H1 (cell line): ENCODE data around the gene MAPT. TPM values are rescaled to one million over a fixed set of nuclear protein-coding genes. Genes with fewer than 3 reads are reported as not detected.

Experiments used
- CTCF ChIA-PET: fragments of 300-600 bp; sonication (Branson Sonifier 250); formaldehyde crosslinking; loops from one replicate; lab custom pipeline; 2021; ENCODE audit not compliant: partially characterized antibody; lab: Charles Lee
- POLR2A ChIA-PET: fragments of 300-600 bp; sonication (Branson Sonifier 250); formaldehyde crosslinking; loops from one replicate; lab custom pipeline; 2021; ENCODE audit warnings: inconsistent platforms; ENCODE audit not compliant: partially characterized antibody; lab: Charles Lee
- DNase-seq, 2 experiments: peaks; one replicate each; pipeline versions ENCODE4 v3.0.0 to v3.0.0-alpha.2; 2010 to 2022; ENCODE audit warnings: low spot score in 2 of 2, low read depth in 1 of 2, mixed read lengths in 1 of 2
- FAIRE-seq: peaks from 2 replicates; lab custom pipeline; 2011; peaks lifted over from hg19 to GRCh38; lab: Jason Lieb, UNC
- H2AFZ ChIP-seq: 2 replicates; pipeline ENCODE4 v1.8.1; 2012; ENCODE audit warnings: low read length, inconsistent platforms
- H2AK5ac ChIP-seq: 2 replicates; pipeline ENCODE4 v1.6.1; 2013; ENCODE audit warnings: low read depth, low read length
- H2BK120ac ChIP-seq: replicated peaks from 2 replicates; pipeline ENCODE3; 2013; ENCODE audit warnings: low read depth, low read length, inconsistent platforms
- H2BK12ac ChIP-seq: 2 replicates; pipeline ENCODE4 v1.6.1; 2013; ENCODE audit warnings: low read depth, low read length
- H2BK15ac ChIP-seq: 2 replicates; pipeline ENCODE4 v1.6.1; 2013; ENCODE audit warnings: low read length
- H2BK20ac ChIP-seq: 2 replicates; pipeline ENCODE4 v1.6.1; 2013; ENCODE audit warnings: low read length
- H2BK5ac ChIP-seq: 2 replicates; pipeline ENCODE4 v1.6.1; 2013; ENCODE audit warnings: low read depth, low read length
- H3K14ac ChIP-seq: 2 replicates; pipeline ENCODE4 v1.6.1; 2013; ENCODE audit warnings: inconsistent platforms; ENCODE audit not compliant: insufficient read length
- H3K18ac ChIP-seq: 2 replicates; pipeline ENCODE4 v1.6.1; 2013; ENCODE audit warnings: low read length; ENCODE audit errors: extremely low read depth
- H3K23ac ChIP-seq: 2 replicates; pipeline ENCODE4 v1.6.1; 2013; ENCODE audit warnings: inconsistent platforms; ENCODE audit not compliant: insufficient read length
- H3K23me2 ChIP-seq: 2 replicates; pipeline ENCODE4 v1.6.1; 2013; ENCODE audit warnings: low read depth, low read length
- H3K27ac ChIP-seq: 2 replicates; pipeline ENCODE4 v1.6.1; 2011; ENCODE audit warnings: low read depth, low read length, inconsistent platforms
- H3K27me3 ChIP-seq, 4 experiments: replicated peaks in 1 of 4; 1 replicate in 1 of 4; 2 replicates in 3 of 4; pipeline versions ENCODE4 v1.6.1 to v1.8.1; 2011 to 2013; ENCODE audit warnings: low read length in 3 of 4, mild to moderate bottlenecking in 3 of 4, inconsistent platforms in 2 of 4, mixed read lengths in 2 of 4, moderate library complexity in 1 of 4; ENCODE audit not compliant: control insufficient read depth in 3 of 4, insufficient read depth in 3 of 4; ENCODE audit errors: extremely low read depth in 1 of 4
- H3K36me3 ChIP-seq, 4 experiments: 2 replicates each; pipeline versions ENCODE4 v1.6.1 to v1.8.1; 2011 to 2013; ENCODE audit warnings: mild to moderate bottlenecking in 4 of 4, low read length in 3 of 4, moderate library complexity in 2 of 4, control low read depth in 1 of 4, inconsistent platforms in 1 of 4; ENCODE audit not compliant: insufficient read depth in 4 of 4, control insufficient read depth in 2 of 4
- H3K4ac ChIP-seq: replicated peaks from 2 replicates; pipeline ENCODE3; 2013; ENCODE audit warnings: low read length, low read depth, mixed read lengths, inconsistent platforms; ENCODE audit not compliant: insufficient read length
- H3K4me1 ChIP-seq, 4 experiments: replicated peaks in 1 of 4; 1 replicate in 1 of 4; 2 replicates in 3 of 4; pipeline versions ENCODE4 v1.6.1 to v1.8.1; 2011 to 2013; ENCODE audit warnings: low read length in 3 of 4, inconsistent platforms in 2 of 4, mixed read lengths in 1 of 4; ENCODE audit not compliant: insufficient read depth in 4 of 4, control insufficient read depth in 3 of 4
- H3K4me2 ChIP-seq, 2 experiments: 2 replicates each; pipeline versions ENCODE4 v1.6.1 to v1.8.1; 2011 to 2013; ENCODE audit warnings: low read depth in 2 of 2, low read length in 2 of 2, control low read depth in 1 of 2, inconsistent platforms in 1 of 2, mild to moderate bottlenecking in 1 of 2; ENCODE audit not compliant: insufficient read depth in 1 of 2
- H3K4me3 ChIP-seq, 4 experiments: fragments of 200-600, 300-600 bp in 1 of 4; sonication (generic), shearing (Covaris generic), sonication (Bioruptor Twin) in 1 of 4; 2 replicates each; pipeline versions ENCODE4 v1.5.1 to v1.8.1; 2011 to 2016; ENCODE audit warnings: low read length in 4 of 4, low read depth in 3 of 4, control low read depth in 2 of 4, inconsistent platforms in 2 of 4, mild to moderate bottlenecking in 2 of 4, mixed read lengths in 1 of 4, moderate library complexity in 1 of 4; ENCODE audit not compliant: insufficient read depth in 2 of 4; ENCODE audit errors: extremely low read depth in 1 of 4
- H3K56ac ChIP-seq: replicated peaks from 2 replicates; pipeline ENCODE3; 2013; ENCODE audit warnings: low read depth, mild to moderate bottlenecking, mixed read lengths, low read length, inconsistent platforms; ENCODE audit not compliant: insufficient read length
- H3K79me1 ChIP-seq: 2 replicates; pipeline ENCODE4 v1.6.1; 2013; ENCODE audit warnings: low read depth, low read length, control low read depth
- H3K79me2 ChIP-seq, 2 experiments: 2 replicates each; pipeline versions ENCODE4 v1.6.1 to v1.8.1; 2012 to 2013; ENCODE audit warnings: low read length in 2 of 2, mild to moderate bottlenecking in 2 of 2, inconsistent platforms in 1 of 2; ENCODE audit not compliant: insufficient read depth in 2 of 2, control insufficient read depth in 1 of 2
- H3K9ac ChIP-seq, 4 experiments: replicated peaks in 1 of 4; 1 replicate in 1 of 4; 2 replicates in 3 of 4; pipeline versions ENCODE4 v1.6.1 to v1.8.1; 2011 to 2013; ENCODE audit warnings: low read depth in 3 of 4, low read length in 3 of 4, control low read depth in 2 of 4, mild to moderate bottlenecking in 2 of 4, moderate library complexity in 2 of 4, inconsistent platforms in 1 of 4; ENCODE audit errors: extremely low read depth in 1 of 4
- H3K9me3 ChIP-seq, 2 experiments: 2 replicates each; pipeline versions ENCODE4 v1.6.1 to v1.8.1; 2012 to 2013; ENCODE audit warnings: mild to moderate bottlenecking in 2 of 2, moderate library complexity in 2 of 2, control low read depth in 1 of 2, inconsistent platforms in 1 of 2, low read depth in 1 of 2, low read length in 1 of 2, mixed read lengths in 1 of 2; ENCODE audit not compliant: insufficient read depth in 2 of 2
- H4K20me1 ChIP-seq, 2 experiments: replicated peaks in 1 of 2; 2 replicates each; pipeline versions ENCODE3 to v1.8.1; 2011 to 2013; ENCODE audit warnings: inconsistent platforms in 2 of 2, low read length in 2 of 2, mild to moderate bottlenecking in 1 of 2; ENCODE audit not compliant: insufficient read depth in 2 of 2, control insufficient read depth in 1 of 2
- H4K5ac ChIP-seq: 2 replicates; pipeline ENCODE4 v1.6.1; 2013; ENCODE audit warnings: low read length, low read depth, mixed read lengths, inconsistent platforms; ENCODE audit not compliant: insufficient read length
- H4K8ac ChIP-seq: 2 replicates; pipeline ENCODE4 v1.8.0; 2013; ENCODE audit warnings: mild to moderate bottlenecking, moderate library complexity, low read length, inconsistent platforms; ENCODE audit not compliant: insufficient read depth; ENCODE audit errors: extremely low read depth
- H4K91ac ChIP-seq: replicated peaks from 2 replicates; pipeline ENCODE3; 2013; ENCODE audit warnings: low read length, mixed read lengths, inconsistent platforms; ENCODE audit not compliant: insufficient read length
- EZH2 ChIP-seq: fragments of 200-600 bp; sonication (generic); IDR thresholded peaks from 2 replicates; pipeline ENCODE4 v1.7.1; 2012; ENCODE audit warnings: low read depth, mild to moderate bottlenecking, moderate library complexity, low read length, inconsistent platforms; ENCODE audit not compliant: severe bottlenecking
- GABPA ChIP-seq: IDR thresholded peaks from 2 replicates; pipeline ENCODE4 v1.6.1; 2011; ENCODE audit warnings: mild to moderate bottlenecking, low read length, moderate library complexity, borderline replicate concordance; ENCODE audit not compliant: insufficient read depth
- NANOG ChIP-seq: IDR thresholded peaks from 2 replicates; pipeline ENCODE4 v1.6.1; 2011; ENCODE audit warnings: low read length, low read depth, mild to moderate bottlenecking, inconsistent platforms; ENCODE audit not compliant: insufficient read depth, poor library complexity, severe bottlenecking
- NRF1 ChIP-seq: IDR thresholded peaks from 2 replicates; pipeline ENCODE4 v1.6.1; 2011; ENCODE audit warnings: mild to moderate bottlenecking, low read depth, low read length, improper control_type of control experiment
- POLR2A ChIP-seq, 2 experiments: IDR thresholded peaks; 1 replicate in 1 of 2; 2 replicates in 1 of 2; pipeline ENCODE4 v1.6.1; 2011; ENCODE audit warnings: low read depth in 2 of 2, low read length in 2 of 2, mild to moderate bottlenecking in 2 of 2; ENCODE audit errors: control extremely low read depth in 1 of 2
- SIRT6 ChIP-seq: IDR thresholded peaks from one replicate; pipeline ENCODE4 v1.7.1; 2012; ENCODE audit warnings: low read length, inconsistent platforms
- SP4 ChIP-seq: IDR thresholded peaks from 2 replicates; pipeline ENCODE4 v1.6.1; 2012; ENCODE audit warnings: low read length, inconsistent platforms
- SRF ChIP-seq: IDR thresholded peaks from 2 replicates; pipeline ENCODE4 v1.6.1; 2011; ENCODE audit warnings: mild to moderate bottlenecking, low read depth, low read length, moderate library complexity
- WGBS, 2 experiments: shearing (Covaris generic) in 1 of 2; methylation state at CpG; one replicate each; pipeline versions ENCODE4 v1.1.6 to v1.1.7; 2013 to 2015; ENCODE audit warnings: low lambda C conversion rate in 2 of 2, mixed read lengths in 2 of 2, inconsistent platforms in 1 of 2, low coverage in 1 of 2, missing lambda C conversion rate in 1 of 2; ENCODE audit not compliant: insufficient replicate concordance in 2 of 2, insufficient coverage in 1 of 2, insufficient read length in 1 of 2; ENCODE audit errors: extremely low coverage in 1 of 2, missing lambda C conversion rate in 1 of 2; 5-methylcytosine and 5-hydroxymethylcytosine counted together
- polyA plus RNA-seq, 7 experiments: library from polyadenylated mRNA; depleted of rRNA in 3 of 7; stranded (reverse) in 5 of 7; unstranded in 2 of 7; fragments of >200 nt in 5 of 7; fragments of 200-250 nt in 2 of 7; gene quantifications; 1 replicate in 5 of 7; 2 replicates in 1 of 7; 4 replicates in 1 of 7; pipeline versions ENCODE4 v1.2.1 to v1.2.3, GENCODE V29; 2011 to 2013; ENCODE audit warnings: missing spikeins in 2 of 7, mixed read lengths in 2 of 7
- total RNA-seq: library from RNA; stranded (reverse); fragmentation: NEBNext Ultra II Directional; extraction: Animal tissue kit (Norgen Biotek cat#: 25700); gene quantifications from 2 replicates; pipeline ENCODE4 v1.2.1, GENCODE V29; 2021

The MAPT gene
- total and polyA plus RNA-seq, 2 of the 8 experiments (the other 6 are each of a cell fraction or from before 2014, with no cell fraction given), result 0.54 to 1.7 TPM

GRCh38 chr17:45967378-45967777 lies 73.0 kb downstream of the MAPT start:
- H2BK20ac ChIP-seq, result no peak overlapping the region
- H3K27ac ChIP-seq, result no peak overlapping the region
- no peak overlapping the region for H3K18ac ChIP-seq
- H3K23me2 ChIP-seq, result peaks cover 10% of the 10 kb centered on the region; the same call in 1 of the 2 replicates
- no peak overlapping the region for H3K56ac ChIP-seq
- no peak overlapping the region for H3K4me2 ChIP-seq
- FAIRE-seq (no peak), DNase-seq (no peak)
- no peak overlapping the region for H2BK5ac ChIP-seq
- H3K4me3 ChIP-seq, result no peak overlapping the region
- peaks cover 0 to 3% (median 0%) of the 10 kb centered on the region in 4 experiments; a peak in 3 of 7 replicates for H3K27me3 ChIP-seq
- H3K9ac ChIP-seq, result no peak overlapping the region
- no peak overlapping the region for H2AK5ac ChIP-seq
- no peaks in the 10 kb centered on the region for H3K36me3 ChIP-seq
- no peak overlapping the region for H2BK15ac ChIP-seq
- H3K23ac ChIP-seq, result no peak overlapping the region
- H3K4ac ChIP-seq, result no peak overlapping the region
- H3K14ac ChIP-seq, result no peak overlapping the region
- H2AFZ ChIP-seq, result no peak overlapping the region
- H3K9me3 ChIP-seq, result no peaks in the 10 kb centered on the region
- H3K79me1 ChIP-seq, result no peaks in the 10 kb centered on the region
- peaks cover 0 to 3% (median 0%) of the 10 kb centered on the region in 4 experiments; a peak in 1 of 7 replicates for H3K4me1 ChIP-seq
- no peaks in the 10 kb centered on the region for H4K20me1 ChIP-seq
- no peak overlapping the region for H4K5ac ChIP-seq
- H2BK120ac ChIP-seq, result no peak overlapping the region
- no peak overlapping the region for H4K8ac ChIP-seq
- no peak overlapping the region for H4K91ac ChIP-seq
- WGBS, 2 experiments, result 87% methylated on average over 5 of the region's 5 CpGs; no CpG with 5 or more reads in 1 of the 2 experiments
- H2BK12ac ChIP-seq, result no peak overlapping the region
- ChIA-PET POLR2A (interaction anchor here (0.6 kb wide), 1 partner anchor 325 kb away, joined by 5 read pairs; no protein-coding TSS in a partner anchor), CTCF (interaction anchor here (1.0 to 4.4 kb wide), 4 partner anchors 11 to 115 kb away, joined by 3 to 22 read pairs (median 6); no protein-coding TSS in a partner anchor)
- no peak for TF ChIP-seq NANOG
- TF ChIP-seq SP4, result no peak
- TF ChIP-seq POLR2A (IDR thresholded peaks at IDR 0.05; ENCODE audit: control extremely low read depth in 1 of 2, low read depth in 2 of 2, low read length in 2 of 2), result no peak
- no peak for TF ChIP-seq NRF1
- TF ChIP-seq EZH2, result no peak
- no peak for TF ChIP-seq SRF
- TF ChIP-seq SIRT6, result no peak
- TF ChIP-seq GABPA, result no peak
- no peaks in the 10 kb centered on the region for H3K79me2 ChIP-seq
